ENCODE results near the gene FAM78A.

FAM78A gene

DNA sequence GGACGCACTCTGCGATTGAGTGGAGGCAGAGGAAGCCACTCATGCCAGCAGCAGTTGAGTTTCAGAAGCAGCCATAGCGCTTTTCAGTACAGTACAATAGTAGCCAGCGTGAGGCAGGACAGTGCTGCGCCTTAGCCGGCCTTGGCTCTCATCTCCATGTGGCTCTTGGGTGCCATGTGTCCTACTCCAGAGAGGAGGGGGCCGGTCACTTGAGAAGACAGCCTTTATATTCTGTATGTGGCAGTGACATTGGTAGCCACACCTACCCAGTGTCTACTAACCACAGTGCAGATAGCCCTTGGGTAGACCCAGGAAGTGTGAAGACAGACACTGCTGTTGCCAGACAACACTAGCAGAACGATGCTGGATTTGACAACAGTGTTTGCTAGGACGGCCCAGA, 42.3 kb downstream of the FAM78A start:
- no peak for TF ChIP-seq TAF1 (IDR thresholded peaks at IDR 0.05; ENCODE audit: borderline replicate concordance, insufficient read depth, low read length)
- no peak for TF ChIP-seq SIN3A (IDR thresholded peaks at IDR 0.05; ENCODE audit: borderline replicate concordance, insufficient read depth, low read length)
- TF ChIP-seq, protein P1, sequence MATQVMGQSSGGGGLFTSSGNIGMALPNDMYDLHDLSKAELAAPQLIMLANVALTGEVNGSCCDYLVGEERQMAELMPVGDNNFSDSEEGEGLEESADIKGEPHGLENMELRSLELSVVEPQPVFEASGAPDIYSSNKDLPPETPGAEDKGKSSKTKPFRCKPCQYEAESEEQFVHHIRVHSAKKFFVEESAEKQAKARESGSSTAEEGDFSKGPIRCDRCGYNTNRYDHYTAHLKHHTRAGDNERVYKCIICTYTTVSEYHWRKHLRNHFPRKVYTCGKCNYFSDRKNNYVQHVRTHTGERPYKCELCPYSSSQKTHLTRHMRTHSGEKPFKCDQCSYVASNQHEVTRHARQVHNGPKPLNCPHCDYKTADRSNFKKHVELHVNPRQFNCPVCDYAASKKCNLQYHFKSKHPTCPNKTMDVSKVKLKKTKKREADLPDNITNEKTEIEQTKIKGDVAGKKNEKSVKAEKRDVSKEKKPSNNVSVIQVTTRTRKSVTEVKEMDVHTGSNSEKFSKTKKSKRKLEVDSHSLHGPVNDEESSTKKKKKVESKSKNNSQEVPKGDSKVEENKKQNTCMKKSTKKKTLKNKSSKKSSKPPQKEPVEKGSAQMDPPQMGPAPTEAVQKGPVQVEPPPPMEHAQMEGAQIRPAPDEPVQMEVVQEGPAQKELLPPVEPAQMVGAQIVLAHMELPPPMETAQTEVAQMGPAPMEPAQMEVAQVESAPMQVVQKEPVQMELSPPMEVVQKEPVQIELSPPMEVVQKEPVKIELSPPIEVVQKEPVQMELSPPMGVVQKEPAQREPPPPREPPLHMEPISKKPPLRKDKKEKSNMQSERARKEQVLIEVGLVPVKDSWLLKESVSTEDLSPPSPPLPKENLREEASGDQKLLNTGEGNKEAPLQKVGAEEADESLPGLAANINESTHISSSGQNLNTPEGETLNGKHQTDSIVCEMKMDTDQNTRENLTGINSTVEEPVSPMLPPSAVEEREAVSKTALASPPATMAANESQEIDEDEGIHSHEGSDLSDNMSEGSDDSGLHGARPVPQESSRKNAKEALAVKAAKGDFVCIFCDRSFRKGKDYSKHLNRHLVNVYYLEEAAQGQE (IDR thresholded peaks at IDR 0.05; ENCODE audit: insufficient read depth in 1 of 2, low read depth in 2 of 2, low read length in 2 of 2) = no peak
- TF ChIP-seq POLR2AphosphoS5 (IDR thresholded peaks at IDR 0.05; ENCODE audit: low read depth, low read length) = no peak
- TF ChIP-seq FOXP2 (optimal IDR thresholded peaks at IDR 0.05; ENCODE audit: borderline replicate concordance, extremely low read depth, extremely low read length, insufficient read depth) = no peak

DNA sequence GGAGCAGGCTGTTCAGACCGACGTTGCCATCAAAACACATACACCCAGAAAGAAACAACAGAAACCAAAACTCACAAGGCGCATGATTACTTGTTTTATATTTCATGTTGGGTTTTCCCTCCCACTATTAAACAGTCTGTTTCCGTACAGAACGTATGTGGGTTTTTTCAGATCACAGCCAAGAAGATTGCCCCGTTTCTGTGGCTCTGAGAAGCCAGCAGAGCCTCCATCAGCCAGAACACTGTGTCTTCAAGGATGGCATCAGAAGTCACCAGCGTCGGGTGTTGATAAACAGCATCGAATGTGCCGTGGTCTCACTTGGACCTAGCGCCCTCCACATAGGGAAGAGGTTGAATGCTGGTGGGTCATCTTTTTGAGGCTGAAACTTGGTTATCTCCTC, 42.8 kb downstream of the FAM78A start:
- TF ChIP-seq TAF1 (IDR thresholded peaks at IDR 0.05; ENCODE audit: borderline replicate concordance, insufficient read depth, low read length) (no peak), FOXP2 (optimal IDR thresholded peaks at IDR 0.05; ENCODE audit: borderline replicate concordance, extremely low read depth, extremely low read length, insufficient read depth) (no peak), SIN3A (IDR thresholded peaks at IDR 0.05; ENCODE audit: borderline replicate concordance, insufficient read depth, low read length) (no peak), POLR2AphosphoS5 (IDR thresholded peaks at IDR 0.05; ENCODE audit: low read depth, low read length) (no peak)
- TF ChIP-seq, protein P1 (IDR thresholded peaks at IDR 0.05; ENCODE audit: insufficient read depth in 1 of 2, low read depth in 2 of 2, low read length in 2 of 2) = no peak

DNA sequence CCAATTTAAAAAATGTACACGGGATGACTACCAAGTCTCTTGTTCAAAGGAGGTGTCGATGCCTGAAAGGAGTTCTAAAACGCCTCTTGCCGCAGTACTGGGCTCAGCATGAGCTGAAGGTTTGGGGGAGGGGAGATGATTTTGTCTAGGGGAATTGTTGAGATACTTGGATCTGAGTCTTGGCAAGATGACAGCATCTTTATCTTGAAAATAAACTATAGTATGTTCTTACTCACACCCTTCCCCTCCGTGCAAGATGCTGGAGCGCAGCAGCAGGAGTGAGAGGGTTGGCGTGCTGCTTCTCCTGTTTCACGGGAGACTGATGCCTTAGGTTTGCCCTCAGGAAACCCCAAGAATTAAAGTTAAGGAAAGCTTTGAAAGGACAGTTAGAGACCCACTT, 47.3 kb downstream of the FAM78A start:
- TF ChIP-seq, protein P1 (IDR thresholded peaks at IDR 0.05; ENCODE audit: insufficient read depth in 1 of 2, low read depth in 2 of 2, low read length in 2 of 2) = no peak
- no peak for TF ChIP-seq POLR2AphosphoS5 (IDR thresholded peaks at IDR 0.05; ENCODE audit: low read depth, low read length)
- no peak for TF ChIP-seq FOXP2 (optimal IDR thresholded peaks at IDR 0.05; ENCODE audit: borderline replicate concordance, extremely low read depth, extremely low read length, insufficient read depth)
- TF ChIP-seq TAF1 (IDR thresholded peaks at IDR 0.05; ENCODE audit: borderline replicate concordance, insufficient read depth, low read length) = no peak
- no peak for TF ChIP-seq SIN3A (IDR thresholded peaks at IDR 0.05; ENCODE audit: borderline replicate concordance, insufficient read depth, low read length)

DNA sequence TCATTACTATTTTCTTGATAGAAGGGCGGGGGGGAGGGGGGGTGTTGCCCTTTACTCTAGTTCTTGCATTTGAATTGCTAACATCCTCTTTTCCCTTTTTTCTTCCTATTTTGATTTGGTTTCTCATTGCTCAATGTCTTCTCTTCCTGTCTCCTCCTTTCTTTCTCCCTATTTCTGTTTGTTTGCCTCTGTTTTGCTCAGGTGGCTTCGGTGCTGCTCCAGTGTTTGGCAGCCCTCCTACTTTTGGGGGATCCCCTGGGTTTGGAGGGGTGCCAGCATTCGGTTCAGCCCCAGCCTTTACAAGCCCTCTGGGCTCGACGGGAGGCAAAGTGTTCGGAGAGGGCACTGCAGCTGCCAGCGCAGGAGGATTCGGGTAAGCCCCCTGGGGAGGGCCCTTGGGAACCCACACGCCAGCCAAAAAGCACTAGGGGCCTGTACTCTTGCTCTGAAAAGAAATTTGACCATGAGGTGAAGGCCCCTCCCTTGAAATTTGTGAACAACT, 48.3 kb downstream of the FAM78A start:
- no peak for TF ChIP-seq FOXP2 (optimal IDR thresholded peaks at IDR 0.05; ENCODE audit: borderline replicate concordance, extremely low read depth, extremely low read length, insufficient read depth)
- TF ChIP-seq SIN3A (IDR thresholded peaks at IDR 0.05; ENCODE audit: borderline replicate concordance, insufficient read depth, low read length) = no peak
- TF ChIP-seq, protein P1 (IDR thresholded peaks at IDR 0.05; ENCODE audit: insufficient read depth in 1 of 2, low read depth in 2 of 2, low read length in 2 of 2) = no peak
- no peak for TF ChIP-seq POLR2AphosphoS5 (IDR thresholded peaks at IDR 0.05; ENCODE audit: low read depth, low read length)
- no peak for TF ChIP-seq TAF1 (IDR thresholded peaks at IDR 0.05; ENCODE audit: borderline replicate concordance, insufficient read depth, low read length)

Measured in PFSK-1 (cell line).